Measurements from ENCODE around the gene CLDN5.

Gene CLDN5

GRCh38 chr22:19505735-19506126 lies 18.5 kb downstream of the CLDN5 start (continued):
- TF ChIP-seq TCF7L2 (IDR thresholded peaks at IDR 0.05; ENCODE audit: borderline replicate concordance, low read depth, low read length) (no peak), ZNF473 (tag by site-specific recombination; IDR thresholded peaks at IDR 0.05) (no peak), ZNF521 (tag by site-specific recombination; IDR thresholded peaks at IDR 0.05) (no peak), ZFP37 (tag by site-specific recombination; IDR thresholded peaks at IDR 0.05) (no peak), ZNF707 (tag by site-specific recombination; IDR thresholded peaks at IDR 0.05) (no peak), ZSCAN30 (tag by site-specific recombination; IDR thresholded peaks at IDR 0.05) (no peak)

GRCh38 chr22:19504900-19505734 lies 19.1 kb downstream of the CLDN5 start:
- ChIA-PET CTCF (interaction anchor here (1.2 kb wide), 2 partner anchors 125 to 127 kb away, joined by 3 to 4 read pairs; no protein-coding TSS in a partner anchor), POLR2A (no interaction called here)
- no peaks in the 10 kb centered on the region for H3K4me1 ChIP-seq (ENCODE audit: control insufficient read depth, insufficient read depth, low read length)
- H3K36me3 ChIP-seq (ENCODE audit: control insufficient read depth in 2 of 2, insufficient read depth in 1 of 2, low read length in 2 of 2), result peaks cover 3 to 74% of the 10 kb centered on the region in 2 experiments; a peak in 1 of 3 replicates
- no peak for TF ChIP-seq ZNF624 (tag by site-specific recombination; IDR thresholded peaks at IDR 0.05)
- TF ChIP-seq REST (tag by site-specific recombination; IDR thresholded peaks at IDR 0.05), result no peak
- no peak for TF ChIP-seq ZNF639 (tag by site-specific recombination; IDR thresholded peaks at IDR 0.05)
- no peak for TF ChIP-seq ZBTB49 (tag by site-specific recombination; IDR thresholded peaks at IDR 0.05; ENCODE audit: low read depth)
- no peak for TF ChIP-seq ZNF23 (tag by site-specific recombination; IDR thresholded peaks at IDR 0.05; ENCODE audit: borderline replicate concordance)
- no peak for TF ChIP-seq BCL11B (tag by site-specific recombination; IDR thresholded peaks at IDR 0.05; ENCODE audit: low read depth)
- TF ChIP-seq ZNF146 (tag by site-specific recombination; IDR thresholded peaks at IDR 0.05), result no peak
- no peak for TF ChIP-seq ZNF335 (tag by site-specific recombination; conservative IDR thresholded peaks at IDR 0.05)
- no peak for TF ChIP-seq ZNF677 (tag by site-specific recombination; IDR thresholded peaks at IDR 0.05)
- no peak for TF ChIP-seq MYNN (tag by site-specific recombination; IDR thresholded peaks at IDR 0.05; ENCODE audit: borderline replicate concordance)
- no peak for TF ChIP-seq KLF8 (tag by site-specific recombination; IDR thresholded peaks at IDR 0.05)
- no peak for TF ChIP-seq TSHZ1 (tag by site-specific recombination; IDR thresholded peaks at IDR 0.05; ENCODE audit: borderline replicate concordance)
- no peak for TF ChIP-seq ZNF645 (tag by site-specific recombination; IDR thresholded peaks at IDR 0.05)
- TF ChIP-seq ZNF777 (tag by site-specific recombination; IDR thresholded peaks at IDR 0.05; ENCODE audit: borderline replicate concordance), result no peak
- TF ChIP-seq ZNF24 (tag by site-specific recombination; IDR thresholded peaks at IDR 0.05), result no peak
- no peak for TF ChIP-seq ZBTB48 (tag by site-specific recombination; IDR thresholded peaks at IDR 0.05)
- TF ChIP-seq ZNF654 (tag by site-specific recombination; IDR thresholded peaks at IDR 0.05; ENCODE audit: low read depth), result no peak
- no peak for TF ChIP-seq ZNF169 (tag by site-specific recombination; IDR thresholded peaks at IDR 0.05)
- no peaks in the 10 kb centered on the region for H3K9me3 ChIP-seq (ENCODE audit: control insufficient read depth, insufficient read depth, low read depth, low read length)
- no peak overlapping the region for H3K4me3 ChIP-seq (ENCODE audit: low read depth, low read length)
- no peak overlapping the region for H3K27ac ChIP-seq (ENCODE audit: extremely low read depth, low read depth, low read length)
